Middle frontal gyrus (tissue), 1 donor: ENCODE measurements around the gene BMP2.
A peak's percentile ranks its signal among the peaks of the same experiment; 100 is the strongest.

Source experiments
- DNase-seq: peaks from one replicate; pipeline ENCODE4 v3.0.0-alpha.2; 2015; ENCODE audit warnings: low spot score; ENCODE audit errors: extremely low spot score

Gene BMP2

DNA sequence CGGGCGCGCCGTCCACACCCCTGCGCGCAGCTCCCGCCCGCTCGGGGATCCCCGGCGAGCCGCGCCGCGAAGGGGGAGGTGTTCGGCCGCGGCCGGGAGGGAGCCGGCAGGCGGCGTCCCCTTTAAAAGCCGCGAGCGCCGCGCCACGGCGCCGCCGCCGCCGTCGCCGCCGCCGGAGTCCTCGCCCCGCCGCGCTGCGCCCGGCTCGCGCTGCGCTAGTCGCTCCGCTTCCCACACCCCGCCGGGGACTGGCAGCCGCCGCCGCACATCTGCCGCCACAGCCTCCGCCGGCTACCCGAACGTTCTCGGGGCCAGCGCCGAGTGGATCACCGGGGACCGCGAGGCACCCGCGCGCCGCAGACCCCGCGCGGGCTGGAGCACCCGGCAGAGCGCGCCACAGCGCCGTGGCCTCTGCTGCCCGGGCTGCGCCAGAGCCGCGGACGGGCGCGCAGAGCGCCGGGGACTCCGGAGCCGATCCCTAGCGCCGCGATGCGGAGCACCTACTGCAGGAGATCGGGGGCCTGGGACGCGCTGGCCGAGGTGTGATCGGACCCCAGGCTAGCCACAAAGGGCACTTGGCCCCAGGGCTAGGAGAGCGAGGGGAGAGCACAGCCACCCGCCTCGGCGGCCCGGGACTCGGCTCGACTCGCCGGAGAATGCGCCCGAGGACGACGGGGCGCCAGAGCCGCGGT lies at the start of gene BMP2:
TSS of gene BMP2 (plus strand) at position 151 of the 692 bp plus-strand sequence. CDS start 2,441 bp downstream, outside the sequence.
- peak; percentile 36 for DNase-seq

DNA sequence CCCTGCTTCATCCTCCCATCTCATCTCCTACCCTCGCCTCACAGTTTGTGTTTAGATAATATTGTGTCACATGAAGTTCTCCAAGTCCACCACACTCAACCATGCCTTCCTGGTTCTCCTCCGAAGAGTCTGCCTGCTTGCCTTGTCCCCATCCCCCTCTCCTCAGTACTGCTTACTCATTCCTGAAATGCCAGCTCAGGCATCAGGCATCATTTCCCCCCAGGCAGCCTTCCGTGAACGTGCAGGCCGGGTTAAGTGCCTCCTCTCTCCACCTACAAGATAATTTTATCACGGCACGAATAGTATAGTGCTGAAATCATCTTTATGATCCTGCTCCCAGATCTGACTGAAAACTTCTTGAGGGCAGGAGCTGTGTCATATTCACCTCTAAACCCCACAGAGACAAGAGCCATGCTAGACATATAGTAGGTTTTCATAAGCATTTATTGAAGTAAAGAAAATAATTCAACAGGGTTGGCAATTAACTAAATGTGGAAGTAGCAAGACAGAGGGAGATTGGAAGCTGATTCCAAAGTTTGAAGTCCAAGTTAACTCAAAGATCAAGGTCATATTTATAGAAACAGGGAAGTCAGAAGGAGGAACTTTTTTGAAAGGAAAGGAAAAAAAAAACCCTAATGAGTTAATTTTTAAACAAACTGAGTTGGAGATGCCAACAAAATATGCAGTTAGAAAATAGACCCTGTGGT lies 48.7 kb upstream of the BMP2 start:
- DNase-seq = no peak

DNA sequence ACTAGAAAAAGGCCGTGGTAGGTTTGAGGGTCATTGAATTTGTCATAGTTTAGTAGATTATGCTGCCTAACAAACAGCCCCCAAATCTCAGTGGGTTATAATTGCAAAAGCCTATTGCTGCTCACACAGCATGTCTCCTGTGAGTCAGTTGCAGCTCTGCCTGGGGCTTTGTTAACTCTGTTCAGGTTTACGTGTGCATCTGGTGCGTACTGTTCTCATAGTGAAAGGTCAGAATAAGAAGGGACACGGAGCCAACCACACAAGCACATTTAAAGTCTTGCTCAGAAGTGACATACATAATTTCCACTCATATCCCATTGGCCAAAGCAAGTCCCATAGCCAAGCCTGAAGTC lies 48.1 kb upstream of the BMP2 start:
- no peak for DNase-seq

DNA sequence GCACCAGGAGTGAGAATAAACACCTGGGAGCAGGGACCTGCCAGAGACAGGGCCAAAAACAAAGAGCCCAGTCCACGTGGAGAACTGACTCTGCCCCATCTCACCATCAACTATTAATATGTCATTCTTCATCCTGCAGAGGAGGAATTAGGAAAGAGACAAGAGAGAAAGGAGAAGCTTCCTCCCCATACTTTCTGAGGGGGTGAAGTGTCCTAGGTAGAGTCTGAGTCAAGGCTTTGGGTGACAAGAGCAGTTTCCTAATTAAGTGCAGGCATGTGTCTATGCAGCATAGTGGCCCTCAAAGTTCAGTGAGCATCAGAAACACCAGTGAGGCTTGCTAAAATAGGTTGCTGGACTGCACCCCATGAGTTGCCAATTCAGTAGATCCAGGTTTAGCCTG lies 40.7 kb upstream of the BMP2 start:
- DNase-seq = no peak

DNA sequence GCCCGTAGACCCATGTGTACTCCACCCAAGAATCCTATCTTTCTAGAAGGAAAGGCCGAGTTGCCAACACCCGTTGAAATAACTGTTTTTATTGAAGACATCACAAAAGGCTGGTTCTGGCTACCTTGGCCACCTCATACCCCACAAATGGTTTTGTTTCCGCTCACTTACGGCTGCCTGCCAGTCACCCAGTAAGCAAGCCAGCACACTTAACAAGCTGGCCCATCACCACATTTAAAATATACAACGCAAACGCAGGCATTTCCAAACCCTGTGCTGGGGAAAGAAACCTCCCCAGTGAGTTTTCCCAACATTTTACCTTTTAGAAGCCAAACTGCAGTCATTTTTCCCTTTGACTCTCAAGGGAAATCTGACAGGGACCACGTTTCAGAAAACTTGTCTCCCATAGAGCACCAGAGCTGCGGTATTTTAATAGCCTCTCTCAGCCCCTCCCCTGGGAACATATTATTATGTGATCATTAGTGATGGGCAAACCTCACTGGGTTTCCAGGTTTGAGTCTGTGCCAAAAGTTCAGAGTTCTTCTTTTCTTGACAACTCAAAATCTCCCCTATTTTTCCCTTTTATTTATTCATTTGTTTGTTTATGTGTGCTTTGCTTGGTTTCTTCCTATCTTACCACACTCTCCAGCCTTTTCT lies 36.7 kb upstream of the BMP2 start:
- no peak for DNase-seq

DNA sequence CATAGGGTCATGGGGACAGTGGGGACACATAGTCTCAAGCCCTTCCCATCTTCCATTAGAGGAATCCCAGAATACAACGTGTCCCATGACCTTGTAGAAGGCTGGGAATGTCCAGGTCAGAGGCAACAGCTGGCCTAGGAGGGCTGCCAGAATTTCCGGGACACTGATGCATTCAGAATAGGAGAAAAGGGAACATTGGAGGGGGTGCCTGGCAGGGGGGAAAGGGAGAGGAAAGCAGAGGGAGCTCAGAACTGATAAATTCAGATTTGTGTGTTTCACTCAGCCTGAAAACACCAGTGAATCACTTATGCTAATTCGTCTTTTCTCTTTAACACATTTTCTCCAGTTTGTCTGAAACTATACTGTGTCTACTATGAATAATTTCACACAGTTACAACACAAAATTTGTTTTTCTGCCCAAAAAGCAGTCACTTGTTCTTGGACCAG lies 35.5 kb upstream of the BMP2 start:
- DNase-seq = peak; percentile 16

DNA sequence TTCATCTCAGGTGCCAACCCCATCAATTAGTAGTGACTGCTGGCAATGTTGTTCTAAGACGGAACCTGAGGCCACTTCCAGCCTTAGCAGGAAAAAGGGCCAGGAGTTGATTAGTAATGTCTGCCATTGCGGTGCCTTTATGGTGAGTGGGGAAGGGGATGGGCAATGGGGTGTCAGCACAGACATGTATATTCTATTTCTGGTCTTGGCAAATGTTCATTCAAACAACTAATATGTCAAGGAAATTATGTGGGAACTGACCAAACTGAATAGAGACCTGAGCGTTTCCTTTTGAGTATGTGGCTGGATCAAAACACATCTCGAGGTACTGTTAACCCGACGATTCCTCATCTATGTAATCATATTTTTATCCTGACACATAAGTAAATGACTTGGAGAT lies 34.6 kb upstream of the BMP2 start:
- DNase-seq = no peak

DNA sequence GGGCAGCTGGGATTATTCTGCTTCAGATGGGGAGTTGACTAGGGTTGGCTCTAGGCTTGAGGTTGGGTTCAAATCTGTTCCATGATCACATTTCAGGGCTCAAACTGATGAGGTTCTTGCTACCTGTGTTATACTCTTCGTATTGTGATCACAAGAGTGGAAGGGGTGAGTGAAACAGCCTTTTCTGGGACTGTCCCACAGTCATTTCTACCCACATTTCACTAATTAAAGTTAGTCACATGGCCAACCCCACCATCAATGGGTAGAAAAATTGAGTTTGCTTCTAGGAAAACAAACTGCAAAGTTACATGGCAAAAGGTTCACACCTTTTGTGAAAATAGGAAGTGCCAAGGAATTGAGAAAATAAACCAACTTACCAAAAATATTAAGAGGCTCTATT lies 33.5 kb upstream of the BMP2 start:
- no peak for DNase-seq

DNA sequence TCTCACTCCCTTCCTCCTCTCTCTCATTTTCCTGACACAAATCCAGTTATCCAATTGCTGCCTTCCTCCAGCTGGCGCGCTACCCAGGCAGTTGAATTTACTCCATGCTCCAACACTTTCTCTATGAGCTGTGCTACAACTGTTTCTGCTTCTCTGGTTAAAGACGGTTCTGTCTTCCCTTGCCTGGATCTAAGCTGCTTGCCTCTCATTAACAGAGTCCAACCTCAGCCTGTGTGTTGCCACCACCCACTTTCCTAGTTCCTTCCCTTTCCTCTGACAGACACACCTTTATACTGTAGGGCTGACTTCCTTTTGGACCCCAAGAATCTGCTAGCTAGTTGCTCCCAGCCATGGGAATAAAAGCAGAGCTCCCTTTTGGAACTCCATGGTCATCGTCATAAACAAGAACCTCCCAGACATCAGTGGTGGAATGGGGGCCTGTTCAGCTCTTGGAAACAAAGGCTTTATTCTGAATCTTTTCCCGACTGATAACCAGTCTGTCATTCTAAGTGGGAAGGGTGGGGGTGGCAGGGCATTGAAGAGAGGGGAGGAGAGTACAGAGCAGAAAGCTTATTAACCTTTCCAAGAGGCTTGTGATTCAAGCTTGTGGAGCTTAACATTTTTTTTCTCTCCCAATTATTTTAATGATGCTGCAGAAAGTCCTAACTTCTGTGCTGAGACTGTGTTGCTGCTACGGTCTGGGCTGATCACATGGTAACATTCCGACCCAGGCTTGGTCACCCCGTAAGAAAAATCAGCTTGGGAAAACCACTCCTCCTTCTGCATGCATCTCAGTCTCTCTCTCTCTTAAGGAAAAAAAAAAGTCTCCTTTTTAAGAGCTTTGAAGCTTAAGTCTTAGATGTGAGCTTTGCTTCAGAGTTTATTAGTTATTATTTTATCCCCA lies 31.3 kb upstream of the BMP2 start:
- DNase-seq = no peak

DNA sequence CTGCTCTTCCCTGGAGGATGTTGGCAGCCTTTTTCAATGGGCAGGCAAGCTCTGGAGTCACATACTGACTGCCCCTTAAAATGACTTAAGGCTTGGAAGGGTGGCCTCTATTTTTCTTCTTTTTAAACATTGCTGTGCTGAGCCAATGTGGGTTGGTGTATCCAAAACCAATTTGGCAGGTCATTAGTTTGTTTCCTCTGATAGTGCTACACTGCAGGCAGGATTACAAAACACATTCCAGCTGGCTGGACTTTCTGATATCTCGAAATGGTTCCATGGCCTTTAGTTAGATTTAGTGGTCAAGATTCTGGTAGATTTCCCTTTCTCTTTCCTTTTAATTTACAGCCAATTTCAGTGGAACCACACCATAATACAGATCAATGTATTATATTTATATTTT lies 28.1 kb upstream of the BMP2 start:
- DNase-seq = no peak

DNA sequence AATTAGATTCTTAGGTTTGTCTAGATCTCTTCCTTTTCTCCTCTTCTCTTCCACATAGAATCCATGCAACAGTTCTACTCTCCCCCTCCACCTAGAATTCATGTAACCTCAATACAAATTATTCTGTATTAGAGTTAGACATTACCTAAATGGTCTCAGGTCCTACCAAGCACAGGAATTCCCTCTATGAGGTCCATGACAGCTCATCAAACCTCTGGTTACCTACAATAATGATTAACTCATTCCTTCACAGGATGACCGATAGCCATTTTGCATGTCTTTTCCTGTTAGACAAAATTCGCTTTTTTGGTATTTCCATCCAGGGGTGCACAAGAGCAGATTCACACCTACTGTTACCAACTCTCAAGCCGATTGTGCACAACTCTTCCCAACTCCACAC lies 27.4 kb upstream of the BMP2 start:
- DNase-seq = no peak

DNA sequence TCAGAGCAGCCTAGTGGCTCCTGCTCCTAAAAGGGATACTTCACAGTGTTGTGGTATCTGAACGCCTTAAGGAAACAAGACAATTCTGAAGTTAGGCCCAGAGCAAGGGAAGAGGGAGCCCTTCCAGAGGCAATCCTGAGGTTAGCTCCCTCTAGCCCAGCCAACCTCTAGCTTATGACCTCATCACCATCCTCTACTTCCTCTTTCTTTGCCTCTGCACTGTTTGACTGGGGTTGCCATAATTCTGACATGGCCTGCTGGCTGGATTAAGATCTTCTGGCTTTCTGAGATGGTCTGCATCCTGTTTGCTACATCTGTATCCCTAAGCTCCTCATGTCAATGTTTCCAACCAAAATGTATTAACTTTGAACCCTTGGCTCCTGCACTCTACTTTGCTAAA lies 23.3 kb upstream of the BMP2 start:
- no peak for DNase-seq

DNA sequence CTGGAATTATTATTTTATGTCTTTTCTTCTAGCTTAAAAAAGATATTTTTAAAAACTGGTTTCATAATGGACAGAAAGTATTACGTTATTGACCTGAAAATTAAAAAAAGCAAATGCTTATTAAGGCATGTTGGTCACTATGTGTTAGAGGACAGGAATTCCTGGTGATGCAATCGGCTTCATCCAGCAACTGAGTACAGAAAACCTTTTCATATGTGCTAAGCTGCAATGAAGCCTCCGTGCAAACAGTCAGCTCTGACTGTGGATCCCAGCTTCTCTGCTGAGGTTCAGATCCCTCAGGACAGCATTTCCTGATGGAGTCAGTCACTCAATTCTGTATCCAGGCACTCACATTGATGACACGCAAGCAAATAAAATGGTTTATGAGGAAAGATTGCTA lies 22.7 kb upstream of the BMP2 start:
- DNase-seq = no peak

DNA sequence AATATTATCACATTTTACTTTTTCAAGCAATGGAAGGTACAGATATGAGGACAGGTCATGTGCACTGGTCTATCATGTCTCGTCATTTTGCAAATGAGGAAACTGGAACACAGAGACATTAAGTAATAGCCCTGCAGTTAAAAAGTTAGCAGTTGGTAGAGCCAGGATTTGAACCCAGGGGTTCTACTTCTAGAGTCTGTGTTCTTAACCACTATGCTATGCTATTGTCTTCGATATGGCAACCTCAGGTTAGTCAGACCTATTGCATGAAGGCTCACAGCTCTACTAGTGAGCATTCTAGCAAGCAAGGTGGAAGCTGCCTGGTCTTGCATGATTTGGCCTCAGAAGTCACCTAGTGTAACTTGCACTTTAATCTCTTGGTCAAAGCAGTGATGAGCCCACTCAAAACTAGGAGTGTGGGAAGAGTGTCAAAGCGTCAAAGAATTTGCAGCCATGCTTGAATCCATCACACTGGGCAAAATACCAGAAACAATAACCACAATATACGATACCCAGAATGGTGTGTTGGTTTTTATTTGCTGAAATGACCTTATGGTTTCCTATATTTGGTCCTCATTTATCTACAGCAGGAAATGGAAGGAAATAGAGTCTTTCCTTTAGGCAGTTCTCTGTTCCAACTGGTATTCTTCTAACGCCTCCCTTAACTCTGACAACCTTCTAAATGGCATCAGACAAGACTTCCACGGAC lies 20.4 kb upstream of the BMP2 start:
- DNase-seq = no peak

DNA sequence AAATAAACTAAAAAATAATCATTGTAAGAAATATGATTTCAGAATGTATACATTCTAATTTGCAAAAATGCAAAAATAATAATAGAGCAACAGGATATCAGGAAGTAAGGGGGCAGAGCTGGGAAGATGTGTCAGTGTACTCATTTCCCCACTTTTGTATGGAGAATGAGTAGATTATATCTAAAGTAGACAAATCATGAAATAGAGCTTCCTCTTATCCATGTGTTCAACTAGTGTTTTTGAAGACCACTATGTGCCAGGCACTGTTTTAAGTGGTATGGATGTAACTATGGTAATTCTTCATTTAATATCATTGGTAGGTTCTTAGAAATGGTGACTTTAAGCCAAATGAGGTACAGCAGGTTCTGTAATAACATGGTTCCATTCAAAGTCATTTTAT lies 17.0 kb upstream of the BMP2 start:
- DNase-seq = no peak

DNA sequence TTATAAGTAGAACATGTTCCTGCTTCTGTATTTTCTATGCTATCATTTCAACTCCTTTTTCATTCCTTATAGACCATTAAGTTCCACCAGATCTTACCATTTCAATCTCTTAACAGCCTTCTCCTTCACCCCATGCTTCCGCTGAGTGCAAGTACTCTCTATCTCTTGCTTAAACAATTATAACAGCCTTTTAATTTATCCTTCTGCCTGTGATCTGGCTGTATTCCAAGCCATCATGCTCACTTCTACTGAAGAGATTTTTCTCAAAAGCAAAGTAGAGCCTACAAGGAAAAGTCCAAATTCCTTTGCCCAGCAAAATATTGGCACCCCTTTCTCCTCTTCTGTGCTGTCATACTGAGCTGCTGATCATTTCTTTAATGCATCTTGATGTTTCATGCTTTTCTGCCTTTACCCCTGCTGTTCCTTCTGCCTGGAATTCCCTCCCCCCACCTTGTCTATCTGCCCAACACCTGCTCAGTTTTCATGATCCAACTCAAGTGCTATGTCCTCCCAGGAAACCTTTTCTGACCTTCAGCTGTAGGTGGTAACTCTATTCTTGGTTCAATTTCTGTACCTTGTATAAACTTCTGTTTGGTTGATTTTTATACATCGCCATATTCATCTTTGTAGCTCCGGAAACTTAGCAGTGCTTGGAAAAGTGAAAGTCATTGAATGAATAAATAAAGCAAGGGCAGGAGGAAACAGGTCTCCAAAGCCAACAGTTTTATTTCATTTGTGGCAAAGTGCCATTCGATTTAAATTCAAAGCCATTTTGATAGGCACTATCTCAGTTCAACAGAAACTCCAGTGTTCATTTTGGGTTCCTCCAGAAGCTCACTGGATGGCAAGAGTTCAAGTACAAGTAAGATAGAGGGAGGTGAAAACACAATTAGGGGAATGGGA lies 10.5 kb upstream of the BMP2 start:
- DNase-seq = no peak

DNA sequence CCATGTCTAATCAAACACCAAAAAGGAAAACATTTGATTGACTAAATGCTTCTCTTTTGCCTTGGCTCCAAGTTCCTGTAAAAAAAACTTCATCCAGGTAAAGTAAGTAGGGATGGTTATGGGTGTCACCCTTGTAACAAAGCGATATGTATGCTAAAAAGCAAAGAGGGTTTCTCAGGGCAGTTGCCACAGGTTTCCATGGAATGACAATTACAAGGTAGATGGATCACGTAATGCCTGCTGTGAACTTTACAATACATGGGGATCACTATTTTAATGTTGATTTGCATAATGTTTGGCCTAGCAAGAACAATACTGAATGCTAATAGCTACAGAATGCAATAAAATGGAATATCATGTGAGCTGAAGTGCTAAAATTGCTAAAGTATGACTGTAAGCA lies 2.9 kb upstream of the BMP2 start:
- no peak for DNase-seq

DNA sequence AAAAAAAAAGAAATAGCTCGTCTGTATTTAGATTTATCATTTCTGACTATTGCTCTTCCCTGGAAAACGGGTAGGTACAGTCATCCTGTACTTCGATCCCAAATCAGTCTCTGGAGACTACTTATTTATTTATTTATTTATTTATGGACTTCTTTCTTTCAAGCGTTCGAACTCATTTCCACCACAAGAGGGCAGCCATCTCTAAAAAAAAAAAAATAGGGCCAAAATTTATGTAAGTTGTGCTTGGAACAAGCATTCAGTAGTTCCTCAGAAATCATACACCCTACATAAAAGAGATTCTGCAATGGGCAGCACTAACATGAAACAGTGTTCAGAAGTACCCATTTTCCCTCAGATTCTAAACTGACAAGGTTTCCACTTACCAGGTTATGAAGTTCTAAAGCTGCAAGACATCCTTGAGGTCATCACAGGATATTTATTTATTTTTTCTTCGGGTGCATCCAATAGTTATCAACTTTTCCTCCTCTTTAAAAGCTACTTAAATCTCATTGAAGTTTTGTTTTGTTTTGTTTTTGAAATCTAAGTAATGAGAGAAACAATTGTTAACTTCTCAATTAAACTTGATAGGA lies 1.9 kb upstream of the BMP2 start:
- peak; percentile 46 for DNase-seq

DNA sequence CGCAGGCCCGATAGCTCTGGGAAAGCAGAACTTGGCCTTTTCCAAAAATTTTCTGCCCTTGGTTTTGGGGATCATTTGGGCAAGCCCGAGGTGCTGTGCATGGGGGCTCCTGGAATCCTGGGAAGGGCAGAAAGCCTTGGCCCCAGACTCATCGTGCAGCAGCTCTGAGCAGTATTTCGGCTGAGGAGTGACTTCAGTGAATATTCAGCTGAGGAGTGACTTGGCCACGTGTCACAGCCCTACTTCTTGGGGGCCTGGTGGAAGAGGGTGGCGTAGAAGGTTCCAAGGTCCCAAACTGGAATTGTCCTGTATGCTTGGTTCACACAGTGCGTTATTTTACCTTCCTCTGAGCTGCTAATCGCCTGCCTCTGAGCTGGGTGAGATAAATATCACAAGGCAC lies 1.1 kb upstream of the BMP2 start:
- DNase-seq = no peak

DNA sequence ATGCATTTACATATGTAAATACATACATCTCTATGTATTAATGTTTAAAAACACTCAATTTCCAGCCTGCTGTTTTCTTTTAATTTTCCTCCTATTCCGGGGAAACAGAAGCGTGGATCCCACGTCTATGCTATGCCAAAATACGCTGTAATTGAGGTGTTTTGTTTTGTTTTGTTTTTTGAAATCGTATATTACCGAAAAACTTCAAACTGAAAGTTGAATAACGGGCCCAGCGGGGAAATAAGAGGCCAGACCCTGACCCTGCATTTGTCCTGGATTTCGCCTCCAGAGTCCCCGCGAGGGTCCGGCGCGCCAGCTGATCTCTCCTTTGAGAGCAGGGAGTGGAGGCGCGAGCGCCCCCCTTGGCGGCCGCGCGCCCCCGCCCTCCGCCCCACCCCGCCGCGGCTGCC lies 355 bp upstream of the BMP2 start:
- DNase-seq = no peak
